Measurements from ENCODE around the gene DPF3. TPM values are rescaled to one million over a fixed set of nuclear protein-coding genes. Genes with fewer than 3 reads are reported as not detected.

DPF3 gene
- total RNA-seq, 6 experiments from 2014 or later = 1.2 to 5.7 (median 2.9) TPM

DNA sequence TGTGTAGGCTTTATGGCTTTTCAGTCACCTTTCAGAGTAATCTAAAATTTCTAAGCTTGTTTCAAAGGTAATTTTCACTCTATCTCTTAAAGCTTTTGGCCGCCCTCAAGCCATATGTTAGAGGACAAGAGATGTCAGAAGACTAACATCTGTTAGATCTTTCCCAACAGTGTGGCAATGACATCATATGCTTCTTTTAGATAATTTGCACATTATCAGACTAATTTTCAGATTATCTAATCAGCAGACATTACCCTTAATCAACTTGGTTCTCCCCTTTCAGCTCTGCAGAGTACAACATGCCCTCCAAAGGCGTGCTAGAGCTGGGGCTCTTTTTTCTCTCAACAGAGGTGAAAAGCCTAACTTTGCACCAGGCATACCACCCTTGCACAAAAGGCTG lies 207.1 kb downstream of the DPF3 start:
- TF ChIP-seq, protein P1, sequence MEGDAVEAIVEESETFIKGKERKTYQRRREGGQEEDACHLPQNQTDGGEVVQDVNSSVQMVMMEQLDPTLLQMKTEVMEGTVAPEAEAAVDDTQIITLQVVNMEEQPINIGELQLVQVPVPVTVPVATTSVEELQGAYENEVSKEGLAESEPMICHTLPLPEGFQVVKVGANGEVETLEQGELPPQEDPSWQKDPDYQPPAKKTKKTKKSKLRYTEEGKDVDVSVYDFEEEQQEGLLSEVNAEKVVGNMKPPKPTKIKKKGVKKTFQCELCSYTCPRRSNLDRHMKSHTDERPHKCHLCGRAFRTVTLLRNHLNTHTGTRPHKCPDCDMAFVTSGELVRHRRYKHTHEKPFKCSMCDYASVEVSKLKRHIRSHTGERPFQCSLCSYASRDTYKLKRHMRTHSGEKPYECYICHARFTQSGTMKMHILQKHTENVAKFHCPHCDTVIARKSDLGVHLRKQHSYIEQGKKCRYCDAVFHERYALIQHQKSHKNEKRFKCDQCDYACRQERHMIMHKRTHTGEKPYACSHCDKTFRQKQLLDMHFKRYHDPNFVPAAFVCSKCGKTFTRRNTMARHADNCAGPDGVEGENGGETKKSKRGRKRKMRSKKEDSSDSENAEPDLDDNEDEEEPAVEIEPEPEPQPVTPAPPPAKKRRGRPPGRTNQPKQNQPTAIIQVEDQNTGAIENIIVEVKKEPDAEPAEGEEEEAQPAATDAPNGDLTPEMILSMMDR (IDR thresholded peaks at IDR 0.05) = no peak
- TF ChIP-seq POLR2A (IDR thresholded peaks at IDR 0.05) = no peak
- no peak for DNase-seq
- H3K4me3 ChIP-seq = no peak overlapping the region
- no peaks in the 10 kb centered on the region for H3K9me3 ChIP-seq
- WGBS (ENCODE audit: insufficient coverage, low coverage, low lambda C conversion rate, missing lambda C conversion rate) = 88% methylated on average over 2 of the region's 2 CpGs
- H3K27me3 ChIP-seq = no peaks in the 10 kb centered on the region
- no peak overlapping the region for H3K27ac ChIP-seq
- no peak for ATAC-seq
- H3K36me3 ChIP-seq = no peaks in the 10 kb centered on the region
- intact Hi-C loops (cut with DNase I) = no loop called here
- H3K4me1 ChIP-seq = no peaks in the 10 kb centered on the region

DNA sequence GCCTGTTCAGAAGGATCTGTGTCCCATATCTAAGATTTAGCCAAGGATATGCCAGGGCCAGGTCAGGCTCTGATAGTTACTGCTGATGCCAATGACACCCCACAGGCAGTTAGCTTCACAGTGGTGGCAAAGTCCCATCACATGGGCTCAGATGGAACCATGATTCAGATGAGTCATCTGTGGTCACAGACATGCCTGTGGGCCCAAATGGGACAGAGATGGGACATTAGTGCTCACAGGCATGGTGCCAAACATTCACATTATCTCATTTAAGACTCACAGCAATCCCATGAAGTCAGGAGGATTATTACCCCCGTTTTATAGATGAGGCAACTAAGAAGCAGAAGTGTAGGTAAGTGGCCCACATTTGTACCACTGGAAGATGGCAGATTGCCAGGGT lies 207.8 kb downstream of the DPF3 start:
- DNase-seq (no peak), ATAC-seq (no peak)
- H3K27ac ChIP-seq = no peak overlapping the region
- no peaks in the 10 kb centered on the region for H3K9me3 ChIP-seq
- no peak for TF ChIP-seq POLR2A (IDR thresholded peaks at IDR 0.05)
- TF ChIP-seq, protein P1 (IDR thresholded peaks at IDR 0.05) = no peak
- no peak overlapping the region for H3K4me3 ChIP-seq
- no peaks in the 10 kb centered on the region for H3K36me3 ChIP-seq
- intact Hi-C loops (cut with DNase I) = no loop called here
- no peaks in the 10 kb centered on the region for H3K27me3 ChIP-seq
- WGBS (ENCODE audit: insufficient coverage, low coverage, low lambda C conversion rate, missing lambda C conversion rate) = no CpG with 5 or more reads among the region's 1 CpG
- no peaks in the 10 kb centered on the region for H3K4me1 ChIP-seq

DNA sequence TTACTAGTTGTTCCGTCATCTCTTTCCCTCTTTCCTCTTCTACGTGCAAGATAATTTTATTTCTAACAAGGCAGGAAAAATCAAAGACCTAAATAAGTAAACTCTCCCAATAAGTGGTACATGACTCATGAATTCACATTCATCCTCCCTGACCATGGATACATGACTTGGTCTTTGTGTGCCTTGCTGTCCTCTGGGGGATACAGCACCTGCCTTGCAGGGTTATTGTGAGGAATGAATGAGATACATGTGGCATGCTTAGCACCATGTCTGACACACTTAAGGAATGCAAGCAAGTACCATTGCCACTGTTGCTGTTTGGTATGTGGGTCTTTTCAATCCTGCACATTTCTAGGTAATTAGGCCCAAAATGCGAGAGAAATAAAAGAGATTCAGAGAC lies 208.4 kb downstream of the DPF3 start:
- intact Hi-C loops (cut with DNase I) = no loop called here
- no peak for TF ChIP-seq POLR2A (IDR thresholded peaks at IDR 0.05)
- TF ChIP-seq, protein P1 (IDR thresholded peaks at IDR 0.05) = no peak
- Histone ChIP-seq H3K27me3 (no peaks in the 10 kb centered on the region), H3K36me3 (no peaks in the 10 kb centered on the region), H3K4me1 (no peaks in the 10 kb centered on the region), H3K9me3 (no peaks in the 10 kb centered on the region), H3K4me3 (no peak overlapping the region), H3K27ac (no peak overlapping the region)
- no peak for DNase-seq
- no peak for ATAC-seq
- 100% methylated on average over 2 of the region's 3 CpGs for WGBS (ENCODE audit: insufficient coverage, low coverage, low lambda C conversion rate, missing lambda C conversion rate)

DNA sequence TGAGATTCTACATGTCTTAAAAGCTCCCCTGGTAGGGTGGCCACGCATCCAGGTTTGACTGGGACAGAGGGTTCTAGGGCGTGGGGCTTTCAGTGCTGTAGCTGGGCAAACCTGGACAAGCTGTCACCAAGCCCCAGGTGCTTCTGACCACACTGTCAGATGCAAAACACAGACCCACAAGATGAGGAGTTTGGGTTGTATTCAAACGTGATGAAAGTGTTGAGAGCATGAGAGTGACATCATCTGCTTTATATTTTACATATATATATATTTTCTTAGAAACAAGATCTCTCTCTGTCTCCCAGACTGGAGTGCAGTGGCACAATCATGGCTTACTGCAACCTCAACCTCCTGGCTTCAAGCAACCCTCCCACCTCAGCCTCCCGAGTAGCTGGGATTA lies 210.1 kb downstream of the DPF3 start:
- H3K27me3 ChIP-seq = no peaks in the 10 kb centered on the region
- H3K36me3 ChIP-seq = no peaks in the 10 kb centered on the region
- 50% methylated on average over 2 of the region's 4 CpGs for WGBS (ENCODE audit: insufficient coverage, low coverage, low lambda C conversion rate, missing lambda C conversion rate)
- H3K9me3 ChIP-seq = no peaks in the 10 kb centered on the region
- H3K4me1 ChIP-seq = no peaks in the 10 kb centered on the region
- no peak overlapping the region for H3K27ac ChIP-seq
- ATAC-seq = no peak
- TF ChIP-seq, protein P1 (IDR thresholded peaks at IDR 0.05) = no peak
- TF ChIP-seq POLR2A (IDR thresholded peaks at IDR 0.05) = no peak
- H3K4me3 ChIP-seq = no peak overlapping the region
- intact Hi-C loops (cut with DNase I) = no loop called here
- DNase-seq = no peak

DNA sequence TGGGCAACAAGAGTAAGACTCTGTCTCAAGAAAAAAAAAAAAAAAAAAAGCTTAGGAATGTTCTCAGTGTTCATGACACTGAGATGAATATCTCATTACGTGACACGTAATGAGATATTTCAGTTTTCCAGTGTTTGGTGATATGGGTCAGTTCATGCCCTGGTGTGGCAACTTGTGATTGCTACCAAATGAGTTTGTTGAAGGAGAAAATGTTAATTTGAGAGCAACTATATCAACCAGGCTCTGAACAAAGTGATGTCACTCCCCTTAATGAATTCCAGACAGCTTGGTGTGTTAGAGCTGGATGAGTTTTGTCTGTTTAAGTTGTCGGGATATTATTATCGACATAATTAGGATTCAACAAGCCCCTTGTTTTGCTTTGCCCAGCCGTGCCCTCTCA lies 211.7 kb downstream of the DPF3 start:
- Histone ChIP-seq H3K36me3 (no peaks in the 10 kb centered on the region), H3K27me3 (no peaks in the 10 kb centered on the region), H3K4me3 (no peak overlapping the region), H3K4me1 (no peaks in the 10 kb centered on the region), H3K27ac (no peak overlapping the region), H3K9me3 (no peaks in the 10 kb centered on the region)
- intact Hi-C loops (cut with DNase I) = no loop called here
- WGBS (ENCODE audit: insufficient coverage, low coverage, low lambda C conversion rate, missing lambda C conversion rate) = 79% methylated on average over 3 of the region's 5 CpGs
- no peak for ATAC-seq
- TF ChIP-seq, protein P1 (IDR thresholded peaks at IDR 0.05) = no peak
- no peak for DNase-seq

Measured in right lobe of liver (tissue), 6 donors.